Measurements from ENCODE around the gene UBAC2.
A peak's percentile ranks its signal among the peaks of the same experiment; 100 is the strongest.

UBAC2 gene

GRCh38 chr13:99416411-99417121, 215.9 kb downstream of the UBAC2 start:
- DNase-seq (ENCODE audit: low read depth), result no peak

- no peak for DNase-seq (ENCODE audit: low read depth)
These were observed 216.8 kb downstream of the UBAC2 start for GRCh38 chr13:99417201-99418102.

GRCh38 chr13:99418103-99418842, 217.6 kb downstream of the UBAC2 start:
- DNase-seq (ENCODE audit: low read depth), result no peak

- DNase-seq (ENCODE audit: low read depth), result no peak
These were observed 218.1 kb downstream of the UBAC2 start for GRCh38 chr13:99418843-99419140.

GRCh38 chr13:99419591-99420243, 219.1 kb downstream of the UBAC2 start:
- DNase-seq (ENCODE audit: low read depth), result no peak

GRCh38 chr13:99421271-99421670, 220.6 kb downstream of the UBAC2 start:
- DNase-seq (ENCODE audit: low read depth), result no peak

GRCh38 chr13:99421758-99422585, 221.3 kb downstream of the UBAC2 start:
- DNase-seq (ENCODE audit: low read depth), result no peak

- DNase-seq (ENCODE audit: low read depth), result no peak
These were observed 222.0 kb downstream of the UBAC2 start for GRCh38 chr13:99422586-99423220.

- DNase-seq (ENCODE audit: low read depth), result no peak
These were observed 225.1 kb downstream of the UBAC2 start for GRCh38 chr13:99425485-99426341.

- no peak for DNase-seq (ENCODE audit: low read depth)
These were observed 225.8 kb downstream of the UBAC2 start for GRCh38 chr13:99426426-99426825.

GRCh38 chr13:99429670-99430069, 229.0 kb downstream of the UBAC2 start:
- no peak for DNase-seq (ENCODE audit: low read depth)

- DNase-seq (ENCODE audit: low read depth), result no peak
These were observed 231.4 kb downstream of the UBAC2 start for GRCh38 chr13:99431927-99432608.

- peak; percentile 36 for DNase-seq (ENCODE audit: low read depth)
These were observed 232.2 kb downstream of the UBAC2 start for GRCh38 chr13:99432609-99433542.

GRCh38 chr13:99433543-99434075, 233.0 kb downstream of the UBAC2 start:
- no peak for DNase-seq (ENCODE audit: low read depth)

GRCh38 chr13:99434258-99434788, 233.7 kb downstream of the UBAC2 start:
- DNase-seq (ENCODE audit: low read depth), result no peak

- DNase-seq (ENCODE audit: low read depth), result no peak
These were observed 234.5 kb downstream of the UBAC2 start for GRCh38 chr13:99435116-99435515.

GRCh38 chr13:99435998-99436397, 235.3 kb downstream of the UBAC2 start:
- DNase-seq (ENCODE audit: low read depth), result no peak
